Astrocyte of the spinal cord (primary cell): ENCODE results near the gene POU3F1.

Source experiments
- DNase-seq: peaks from one replicate; pipeline ENCODE4 v3.0.0; 2011; ENCODE audit warnings: low read depth, low spot score
- H3K4me3 ChIP-seq: 2 replicates; pipeline ENCODE4 v1.5.1; 2011; ENCODE audit warnings: low read depth, mild to moderate bottlenecking, low read length, moderate library complexity
- in situ Hi-C: cut with HindIII; loops from 2 replicates; pipeline ENCODE4 v1.10.0; 2017; ENCODE audit warnings: low sequenced_read_pairs
- TF ChIP-seq, protein P1 (sequence below): IDR thresholded peaks from 2 replicates; pipeline ENCODE4 v1.5.1; 2012; ENCODE audit warnings: low read depth, mild to moderate bottlenecking, low read length, inconsistent platforms

The POU3F1 gene

GRCh38 chr1:38025233-38025632 is 21.4 kb downstream of the POU3F1 start:
- no peak overlapping the region for H3K4me3 ChIP-seq
- in situ Hi-C loops = no loop called here
- TF ChIP-seq, protein P1, sequence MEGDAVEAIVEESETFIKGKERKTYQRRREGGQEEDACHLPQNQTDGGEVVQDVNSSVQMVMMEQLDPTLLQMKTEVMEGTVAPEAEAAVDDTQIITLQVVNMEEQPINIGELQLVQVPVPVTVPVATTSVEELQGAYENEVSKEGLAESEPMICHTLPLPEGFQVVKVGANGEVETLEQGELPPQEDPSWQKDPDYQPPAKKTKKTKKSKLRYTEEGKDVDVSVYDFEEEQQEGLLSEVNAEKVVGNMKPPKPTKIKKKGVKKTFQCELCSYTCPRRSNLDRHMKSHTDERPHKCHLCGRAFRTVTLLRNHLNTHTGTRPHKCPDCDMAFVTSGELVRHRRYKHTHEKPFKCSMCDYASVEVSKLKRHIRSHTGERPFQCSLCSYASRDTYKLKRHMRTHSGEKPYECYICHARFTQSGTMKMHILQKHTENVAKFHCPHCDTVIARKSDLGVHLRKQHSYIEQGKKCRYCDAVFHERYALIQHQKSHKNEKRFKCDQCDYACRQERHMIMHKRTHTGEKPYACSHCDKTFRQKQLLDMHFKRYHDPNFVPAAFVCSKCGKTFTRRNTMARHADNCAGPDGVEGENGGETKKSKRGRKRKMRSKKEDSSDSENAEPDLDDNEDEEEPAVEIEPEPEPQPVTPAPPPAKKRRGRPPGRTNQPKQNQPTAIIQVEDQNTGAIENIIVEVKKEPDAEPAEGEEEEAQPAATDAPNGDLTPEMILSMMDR = no peak
- no peak for DNase-seq

DNA sequence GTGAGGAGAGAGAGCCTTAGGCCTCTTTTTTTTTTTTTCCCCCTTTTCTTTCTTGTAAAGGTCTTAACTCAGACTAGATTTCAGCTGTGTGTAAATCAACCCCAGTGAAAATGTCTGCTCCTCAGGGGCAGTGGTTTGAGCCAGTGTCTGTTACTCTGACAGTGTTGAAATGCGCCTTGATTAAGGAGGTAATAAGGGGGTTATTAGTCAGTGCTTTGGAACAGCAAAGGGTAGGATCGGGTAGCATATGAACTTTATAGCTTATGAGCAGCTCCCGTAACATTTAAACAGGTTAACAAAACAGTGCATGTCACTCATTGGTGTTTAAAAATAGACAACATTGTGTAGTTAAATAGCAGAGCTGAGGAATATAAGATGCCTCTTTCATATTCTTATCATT is 23.8 kb downstream of the POU3F1 start:
- TF ChIP-seq, protein P1 = no peak
- in situ Hi-C loops = no loop called here
- no peak overlapping the region for H3K4me3 ChIP-seq
- DNase-seq = no peak

GRCh38 chr1:38021969-38022368 is 24.6 kb downstream of the POU3F1 start:
- in situ Hi-C loops = no loop called here
- TF ChIP-seq, protein P1 = no peak
- no peak for DNase-seq
- no peak overlapping the region for H3K4me3 ChIP-seq

DNA sequence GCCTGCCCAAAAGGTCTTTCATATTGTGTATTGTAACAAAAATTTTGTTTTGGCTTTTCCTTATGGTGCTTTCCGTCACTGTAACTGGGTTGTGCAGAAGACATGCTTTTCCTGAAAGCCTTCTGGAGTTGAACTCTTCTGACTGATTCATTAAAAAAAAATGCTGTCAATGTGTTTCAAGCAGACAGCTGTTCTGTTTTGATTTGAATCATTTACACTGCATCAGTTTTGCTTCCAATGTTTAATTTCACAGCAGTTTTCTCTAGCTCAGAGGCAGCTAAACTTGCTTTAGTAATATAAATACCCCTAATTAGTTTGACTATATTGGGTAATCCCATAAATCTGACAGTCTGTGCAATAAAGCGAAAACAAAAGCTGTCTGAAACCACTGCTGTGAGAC is 26.2 kb downstream of the POU3F1 start:
- TF ChIP-seq, protein P1 = no peak
- H3K4me3 ChIP-seq = no peak overlapping the region
- no peak for DNase-seq
- in situ Hi-C loops = no loop called here

DNA sequence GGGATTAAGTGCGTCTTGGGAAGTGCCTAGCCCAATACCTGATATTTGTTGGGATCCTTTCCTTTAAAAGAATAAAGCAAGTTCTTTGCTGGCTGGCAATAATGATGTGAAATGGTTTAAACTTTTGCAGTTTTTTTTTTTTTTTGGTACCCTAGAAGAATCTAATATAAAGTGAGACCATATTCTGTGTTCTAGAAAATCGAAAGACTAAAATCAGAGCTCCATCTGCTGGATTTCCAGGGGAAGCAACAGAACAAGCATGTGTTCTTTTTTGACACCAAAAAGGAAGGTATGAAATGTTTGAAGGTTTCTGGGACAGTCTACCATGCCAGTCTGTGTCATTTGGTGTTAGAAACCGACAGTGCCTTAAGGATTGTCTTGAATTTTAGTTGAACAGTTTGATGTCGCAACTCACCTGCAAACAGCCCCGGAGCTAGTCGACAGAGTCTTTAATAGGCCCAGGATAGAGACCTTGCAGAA is 27.7 kb downstream of the POU3F1 start:
- no peak overlapping the region for H3K4me3 ChIP-seq
- TF ChIP-seq, protein P1 = peak; percentile 71
- in situ Hi-C loops = no loop called here
- peak; percentile 51 for DNase-seq

- no peak overlapping the region for H3K4me3 ChIP-seq
- DNase-seq = no peak
- in situ Hi-C loops = no loop called here
- TF ChIP-seq, protein P1 = no peak
These were observed 30.4 kb downstream of the POU3F1 start for GRCh38 chr1:38015978-38016725.
